NCI-H128 (cell line): ENCODE results near the gene IL12RB2.
"Not testable (repeated sequence)": the region's sequence is repeated elsewhere in the genome, so short reads cannot be mapped to it uniquely, and the experiment has no call there.

ENCODE experiments used
- DNase-seq: peaks from one replicate; lab custom pipeline; 2025; ENCODE audit not compliant: unreplicated experiment; lab: John Stamatoyannopoulos, UW

The IL12RB2 gene

GRCh38 chr1:67393240-67393639 is 85.6 kb downstream of the IL12RB2 start:
- no peak for DNase-seq

GRCh38 chr1:67393737-67394136 is 86.1 kb downstream of the IL12RB2 start:
- no peak for DNase-seq

- DNase-seq = no peak
Measured at GRCh38 chr1:67394548-67394947, 86.9 kb downstream of the IL12RB2 start.

- DNase-seq = no peak
Measured at GRCh38 chr1:67399199-67399993, 91.7 kb downstream of the IL12RB2 start.

- DNase-seq = not testable (repeated sequence)
Measured at GRCh38 chr1:67400029-67400786, 92.5 kb downstream of the IL12RB2 start.

- no peak for DNase-seq
Measured at GRCh38 chr1:67401443-67401842, 93.8 kb downstream of the IL12RB2 start.

GRCh38 chr1:67404212-67404620 is 96.5 kb downstream of the IL12RB2 start:
- DNase-seq = no peak

- DNase-seq = no peak
Measured at GRCh38 chr1:67405473-67406245, 98.0 kb downstream of the IL12RB2 start.

- no peak for DNase-seq
Measured at GRCh38 chr1:67407498-67407897, 99.8 kb downstream of the IL12RB2 start.

- DNase-seq = no peak
Measured at GRCh38 chr1:67408148-67408547, 100.5 kb downstream of the IL12RB2 start.

- not testable (repeated sequence) for DNase-seq
Measured at GRCh38 chr1:67413101-67413500, 105.4 kb downstream of the IL12RB2 start.

- no peak for DNase-seq
Measured at GRCh38 chr1:67414574-67414973, 106.9 kb downstream of the IL12RB2 start.

- no peak for DNase-seq
Measured at GRCh38 chr1:67415041-67415440, 107.4 kb downstream of the IL12RB2 start.

- DNase-seq = not testable (repeated sequence)
Measured at GRCh38 chr1:67417733-67418132, 110.1 kb downstream of the IL12RB2 start.

- no peak for DNase-seq
Measured at GRCh38 chr1:67418839-67419586, 111.3 kb downstream of the IL12RB2 start.

- no peak for DNase-seq
Measured at GRCh38 chr1:67420835-67421492, 113.3 kb downstream of the IL12RB2 start.

GRCh38 chr1:67427465-67427864 is 119.8 kb downstream of the IL12RB2 start:
- DNase-seq = no peak

GRCh38 chr1:67427947-67428346 is 120.3 kb downstream of the IL12RB2 start:
- DNase-seq = no peak

GRCh38 chr1:67429011-67429527 is 121.4 kb downstream of the IL12RB2 start:
- no peak for DNase-seq
